NCI-H446 (cell line): ENCODE data around the gene AHRR.
"Not testable (repeated sequence)": the region's sequence is repeated elsewhere in the genome, so short reads cannot be mapped to it uniquely, and the experiment has no call there.

Experiments used
- DNase-seq, 2 experiments: peaks; one replicate each; lab custom pipeline; 2025; lab: John Stamatoyannopoulos, UW

AHRR gene

GRCh38 chr5:378976-379742, 57.6 kb downstream of the AHRR start:
- DNase-seq: no peak

- DNase-seq: no peak
Measured at GRCh38 chr5:380701-381309, 59.3 kb downstream of the AHRR start.

GRCh38 chr5:383066-383465, 61.6 kb downstream of the AHRR start:
- DNase-seq: no peak

GRCh38 chr5:383621-384020, 62.1 kb downstream of the AHRR start:
- no peak for DNase-seq

- not testable (repeated sequence) for DNase-seq
Measured at GRCh38 chr5:384576-384975, 63.1 kb downstream of the AHRR start.

GRCh38 chr5:385321-385720, 63.8 kb downstream of the AHRR start:
- no peak for DNase-seq

- DNase-seq: no peak
Measured at GRCh38 chr5:386432-387341, 65.2 kb downstream of the AHRR start.

- DNase-seq: no peak
Measured at GRCh38 chr5:387491-388265, 66.2 kb downstream of the AHRR start.

GRCh38 chr5:388266-389196, 67.0 kb downstream of the AHRR start:
- no peak for DNase-seq

- no peak for DNase-seq
Measured at GRCh38 chr5:389197-389821, 67.8 kb downstream of the AHRR start.

- DNase-seq: no peak
Measured at GRCh38 chr5:389891-390622, 68.5 kb downstream of the AHRR start.

- DNase-seq: no peak
Measured at GRCh38 chr5:390623-391491, 69.3 kb downstream of the AHRR start.

- no peak for DNase-seq
Measured at GRCh38 chr5:392431-392988, 71.0 kb downstream of the AHRR start.

- DNase-seq: no peak
Measured at GRCh38 chr5:393846-394275, 72.3 kb downstream of the AHRR start.

- no peak for DNase-seq
Measured at GRCh38 chr5:394671-395155, 73.2 kb downstream of the AHRR start.

GRCh38 chr5:395156-395920, 73.8 kb downstream of the AHRR start:
- DNase-seq: no peak

GRCh38 chr5:395921-396530, 74.5 kb downstream of the AHRR start:
- no peak for DNase-seq
